Measurements from ENCODE around the gene DYNLL1. TPM values are rescaled to one million over a fixed set of nuclear protein-coding genes. Genes with fewer than 3 reads are reported as not detected.

Gene DYNLL1
- total and polyA plus RNA-seq, 2 of the 13 experiments (the other 11 are each of a cell fraction or from before 2014, with no cell fraction given), result 271 to 294 TPM

DNA sequence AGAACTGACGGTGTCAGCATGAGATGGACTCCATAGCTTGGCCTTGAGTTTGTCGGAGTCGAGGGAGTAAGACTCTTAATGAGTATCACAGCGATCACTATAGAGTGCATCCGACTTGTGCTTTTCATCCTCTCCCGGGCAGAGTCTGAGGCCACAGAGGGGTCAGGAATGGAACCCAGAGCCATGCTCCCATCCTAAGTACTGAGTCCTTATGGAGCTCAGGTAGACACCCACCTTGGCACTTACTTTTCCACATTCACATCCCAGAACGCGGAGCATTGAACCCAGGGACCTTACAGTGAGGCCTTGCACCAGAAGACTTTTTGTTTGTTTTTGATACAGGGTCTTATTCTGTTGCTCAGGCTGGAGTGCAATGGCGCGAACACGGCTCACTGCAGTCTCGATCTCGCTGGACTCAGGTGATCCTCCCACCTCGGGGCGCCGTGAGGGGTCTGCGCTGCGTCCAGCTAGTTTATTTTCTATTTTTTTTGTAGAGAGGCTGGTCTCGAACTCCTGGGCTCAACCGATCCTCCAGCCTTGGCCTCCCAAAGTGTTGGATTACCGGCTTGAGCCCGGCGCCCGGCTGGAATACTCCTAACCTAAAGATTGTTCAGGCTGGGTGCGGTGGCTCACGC lies 25.6 kb upstream of the DYNLL1 start (continued):
- TF ChIP-seq, protein P1, sequence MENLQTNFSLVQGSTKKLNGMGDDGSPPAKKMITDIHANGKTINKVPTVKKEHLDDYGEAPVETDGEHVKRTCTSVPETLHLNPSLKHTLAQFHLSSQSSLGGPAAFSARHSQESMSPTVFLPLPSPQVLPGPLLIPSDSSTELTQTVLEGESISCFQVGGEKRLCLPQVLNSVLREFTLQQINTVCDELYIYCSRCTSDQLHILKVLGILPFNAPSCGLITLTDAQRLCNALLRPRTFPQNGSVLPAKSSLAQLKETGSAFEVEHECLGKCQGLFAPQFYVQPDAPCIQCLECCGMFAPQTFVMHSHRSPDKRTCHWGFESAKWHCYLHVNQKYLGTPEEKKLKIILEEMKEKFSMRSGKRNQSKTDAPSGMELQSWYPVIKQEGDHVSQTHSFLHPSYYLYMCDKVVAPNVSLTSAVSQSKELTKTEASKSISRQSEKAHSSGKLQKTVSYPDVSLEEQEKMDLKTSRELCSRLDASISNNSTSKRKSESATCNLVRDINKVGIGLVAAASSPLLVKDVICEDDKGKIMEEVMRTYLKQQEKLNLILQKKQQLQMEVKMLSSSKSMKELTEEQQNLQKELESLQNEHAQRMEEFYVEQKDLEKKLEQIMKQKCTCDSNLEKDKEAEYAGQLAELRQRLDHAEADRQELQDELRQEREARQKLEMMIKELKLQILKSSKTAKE (CRISPR knock-in tag; IDR thresholded peaks at IDR 0.05; ENCODE audit: borderline replicate concordance), result no peak
- TF ChIP-seq, protein P2, sequence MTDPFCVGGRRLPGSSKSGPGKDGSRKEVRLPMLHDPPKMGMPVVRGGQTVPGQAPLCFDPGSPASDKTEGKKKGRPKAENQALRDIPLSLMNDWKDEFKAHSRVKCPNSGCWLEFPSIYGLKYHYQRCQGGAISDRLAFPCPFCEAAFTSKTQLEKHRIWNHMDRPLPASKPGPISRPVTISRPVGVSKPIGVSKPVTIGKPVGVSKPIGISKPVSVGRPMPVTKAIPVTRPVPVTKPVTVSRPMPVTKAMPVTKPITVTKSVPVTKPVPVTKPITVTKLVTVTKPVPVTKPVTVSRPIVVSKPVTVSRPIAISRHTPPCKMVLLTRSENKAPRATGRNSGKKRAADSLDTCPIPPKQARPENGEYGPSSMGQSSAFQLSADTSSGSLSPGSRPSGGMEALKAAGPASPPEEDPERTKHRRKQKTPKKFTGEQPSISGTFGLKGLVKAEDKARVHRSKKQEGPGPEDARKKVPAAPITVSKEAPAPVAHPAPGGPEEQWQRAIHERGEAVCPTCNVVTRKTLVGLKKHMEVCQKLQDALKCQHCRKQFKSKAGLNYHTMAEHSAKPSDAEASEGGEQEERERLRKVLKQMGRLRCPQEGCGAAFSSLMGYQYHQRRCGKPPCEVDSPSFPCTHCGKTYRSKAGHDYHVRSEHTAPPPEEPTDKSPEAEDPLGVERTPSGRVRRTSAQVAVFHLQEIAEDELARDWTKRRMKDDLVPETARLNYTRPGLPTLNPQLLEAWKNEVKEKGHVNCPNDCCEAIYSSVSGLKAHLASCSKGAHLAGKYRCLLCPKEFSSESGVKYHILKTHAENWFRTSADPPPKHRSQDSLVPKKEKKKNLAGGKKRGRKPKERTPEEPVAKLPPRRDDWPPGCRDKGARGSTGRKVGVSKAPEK (CRISPR knock-in tag; IDR thresholded peaks at IDR 0.05; ENCODE audit: borderline replicate concordance), result peak; percentile 82; the same call in 1 of the 2 replicates
- TF ChIP-seq ZBTB20 (CRISPR knock-in tag; IDR thresholded peaks at IDR 0.05; ENCODE audit: borderline replicate concordance, low read depth) (peak; percentile 46; the same call in 1 of the 2 replicates), CSRNP1 (CRISPR knock-in tag; IDR thresholded peaks at IDR 0.05) (no peak), ZNF841 (CRISPR knock-in tag; IDR thresholded peaks at IDR 0.05; ENCODE audit: borderline replicate concordance) (no peak), MED8 (CRISPR knock-in tag; IDR thresholded peaks at IDR 0.05; ENCODE audit: insufficient replicate concordance) (no peak), IRF1 (CRISPR knock-in tag; IDR thresholded peaks at IDR 0.05; ENCODE audit: low read depth) (no peak), ZNF749 (CRISPR knock-in tag; IDR thresholded peaks at IDR 0.05; ENCODE audit: borderline replicate concordance) (0 out of 2 replicates have a peak, but pooled peaks have one; percentile 13), JARID2 (CRISPR knock-in tag; IDR thresholded peaks at IDR 0.05; ENCODE audit: insufficient replicate concordance) (no peak), ZNF124 (CRISPR knock-in tag; IDR thresholded peaks at IDR 0.05) (peak; percentile 4; the same call in 1 of the 2 replicates), ATF6 (CRISPR knock-in tag; conservative IDR thresholded peaks at IDR 0.05) (no peak), ZNF136 (CRISPR knock-in tag; IDR thresholded peaks at IDR 0.05; ENCODE audit: low read depth) (no peak)
- TF ChIP-seq, protein P3, sequence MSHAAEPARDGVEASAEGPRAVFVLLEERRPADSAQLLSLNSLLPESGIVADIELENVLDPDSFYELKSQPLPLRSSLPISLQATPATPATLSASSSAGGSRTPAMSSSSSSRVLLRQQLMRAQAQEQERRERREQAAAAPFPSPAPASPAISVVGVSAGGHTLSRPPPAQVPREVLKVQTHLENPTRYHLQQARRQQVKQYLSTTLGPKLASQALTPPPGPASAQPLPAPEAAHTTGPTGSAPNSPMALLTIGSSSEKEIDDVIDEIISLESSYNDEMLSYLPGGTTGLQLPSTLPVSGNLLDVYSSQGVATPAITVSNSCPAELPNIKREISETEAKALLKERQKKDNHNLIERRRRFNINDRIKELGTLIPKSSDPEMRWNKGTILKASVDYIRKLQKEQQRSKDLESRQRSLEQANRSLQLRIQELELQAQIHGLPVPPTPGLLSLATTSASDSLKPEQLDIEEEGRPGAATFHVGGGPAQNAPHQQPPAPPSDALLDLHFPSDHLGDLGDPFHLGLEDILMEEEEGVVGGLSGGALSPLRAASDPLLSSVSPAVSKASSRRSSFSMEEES (CRISPR knock-in tag; IDR thresholded peaks at IDR 0.05), result no peak
- TF ChIP-seq, protein P4, sequence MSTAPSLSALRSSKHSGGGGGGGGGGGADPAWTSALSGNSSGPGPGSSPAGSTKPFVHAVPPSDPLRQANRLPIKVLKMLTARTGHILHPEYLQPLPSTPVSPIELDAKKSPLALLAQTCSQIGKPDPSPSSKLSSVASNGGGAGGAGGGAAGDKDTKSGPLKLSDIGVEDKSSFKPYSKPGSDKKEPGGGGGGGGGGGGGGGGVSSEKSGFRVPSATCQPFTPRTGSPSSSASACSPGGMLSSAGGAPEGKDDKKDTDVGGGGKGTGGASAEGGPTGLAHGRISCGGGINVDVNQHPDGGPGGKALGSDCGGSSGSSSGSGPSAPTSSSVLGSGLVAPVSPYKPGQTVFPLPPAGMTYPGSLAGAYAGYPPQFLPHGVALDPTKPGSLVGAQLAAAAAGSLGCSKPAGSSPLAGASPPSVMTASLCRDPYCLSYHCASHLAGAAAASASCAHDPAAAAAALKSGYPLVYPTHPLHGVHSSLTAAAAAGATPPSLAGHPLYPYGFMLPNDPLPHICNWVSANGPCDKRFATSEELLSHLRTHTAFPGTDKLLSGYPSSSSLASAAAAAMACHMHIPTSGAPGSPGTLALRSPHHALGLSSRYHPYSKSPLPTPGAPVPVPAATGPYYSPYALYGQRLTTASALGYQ (CRISPR knock-in tag; IDR thresholded peaks at IDR 0.05), result no peak
